BJ (cell line): ENCODE data around the gene DDX31. TPM values are rescaled to one million over a fixed set of nuclear protein-coding genes. Genes with fewer than 3 reads are reported as not detected.
"Not testable (repeated sequence)": the region's sequence is repeated elsewhere in the genome, so short reads cannot be mapped to it uniquely, and the experiment has no call there.

Experiments used
- CTCF ChIA-PET: fragments of 350-600 bp; formaldehyde crosslinking; extraction: SDS; loops from one replicate; lab custom pipeline; 2021; ENCODE audit warnings: antibody characterized with exemption, inconsistent platforms; lab: Yijun Ruan, JAX
- POLR2A ChIA-PET: fragments of 300-600 bp; sonication (Branson Sonifier 250); formaldehyde crosslinking; extraction: SDS; loops from one replicate; lab custom pipeline; 2021; ENCODE audit warnings: antibody characterized with exemption; lab: Charles Lee
- DNase-seq: peaks from one replicate; pipeline ENCODE4 v3.0.0-alpha.2; 2011; ENCODE audit warnings: low read depth
- H3K27me3 ChIP-seq: 2 replicates; pipeline ENCODE4 v1.6.0; 2011; ENCODE audit warnings: low read length; ENCODE audit not compliant: control insufficient read depth, insufficient read depth
- H3K36me3 ChIP-seq: 2 replicates; pipeline ENCODE4 v1.5.1; 2011; ENCODE audit warnings: low read length; ENCODE audit not compliant: control insufficient read depth, insufficient read depth
- H3K4me3 ChIP-seq: 2 replicates; pipeline ENCODE4 v1.5.1; 2011; ENCODE audit warnings: low read depth, mild to moderate bottlenecking, control low read depth, low read length
- polyA plus RNA-seq: library from polyadenylated mRNA; depleted of rRNA; stranded (reverse); fragments of >200 nt; gene quantifications from 2 replicates; pipeline ENCODE4 v1.2.3, GENCODE V29; 2011
- TF ChIP-seq, protein P1 (sequence below): IDR thresholded peaks from 2 replicates; pipeline ENCODE4 v1.5.1; 2011; ENCODE audit warnings: low read depth, mild to moderate bottlenecking, control low read depth, inconsistent platforms, low read length, moderate library complexity; ENCODE audit not compliant: insufficient read depth

The DDX31 gene
- polyA plus RNA-seq, 1 experiment, result 12.3 TPM

DNA sequence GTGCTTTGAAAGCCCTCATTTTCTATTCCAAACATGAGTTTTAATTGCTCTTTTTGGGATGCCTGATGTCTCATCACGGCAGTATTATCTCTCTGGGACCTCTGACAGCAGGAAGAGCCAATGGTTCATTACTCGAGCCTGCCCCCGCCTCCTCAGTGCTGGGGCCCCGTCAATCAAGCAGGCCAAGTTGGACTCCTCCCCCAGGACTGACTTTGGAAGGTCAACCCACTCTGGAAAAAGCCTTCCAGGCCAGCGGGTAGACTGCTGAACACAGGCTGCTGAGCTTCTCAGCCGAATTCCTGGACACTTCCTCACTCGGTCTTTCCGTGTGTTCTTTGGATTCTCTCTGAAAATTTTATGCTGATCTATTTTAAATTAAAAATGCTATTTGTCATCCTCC is 96.9 kb downstream of the DDX31 start:
- H3K36me3 ChIP-seq, result no peaks in the 10 kb centered on the region
- ChIA-PET POLR2A (no interaction called here), CTCF (interaction anchor here (0.6 to 5.7 kb wide), 3 partner anchors 65 to 105 kb away, joined by 3 to 55 read pairs (median 3); no protein-coding TSS in a partner anchor)
- peaks cover 17% of the 10 kb centered on the region for H3K27me3 ChIP-seq
- TF ChIP-seq, protein P1, sequence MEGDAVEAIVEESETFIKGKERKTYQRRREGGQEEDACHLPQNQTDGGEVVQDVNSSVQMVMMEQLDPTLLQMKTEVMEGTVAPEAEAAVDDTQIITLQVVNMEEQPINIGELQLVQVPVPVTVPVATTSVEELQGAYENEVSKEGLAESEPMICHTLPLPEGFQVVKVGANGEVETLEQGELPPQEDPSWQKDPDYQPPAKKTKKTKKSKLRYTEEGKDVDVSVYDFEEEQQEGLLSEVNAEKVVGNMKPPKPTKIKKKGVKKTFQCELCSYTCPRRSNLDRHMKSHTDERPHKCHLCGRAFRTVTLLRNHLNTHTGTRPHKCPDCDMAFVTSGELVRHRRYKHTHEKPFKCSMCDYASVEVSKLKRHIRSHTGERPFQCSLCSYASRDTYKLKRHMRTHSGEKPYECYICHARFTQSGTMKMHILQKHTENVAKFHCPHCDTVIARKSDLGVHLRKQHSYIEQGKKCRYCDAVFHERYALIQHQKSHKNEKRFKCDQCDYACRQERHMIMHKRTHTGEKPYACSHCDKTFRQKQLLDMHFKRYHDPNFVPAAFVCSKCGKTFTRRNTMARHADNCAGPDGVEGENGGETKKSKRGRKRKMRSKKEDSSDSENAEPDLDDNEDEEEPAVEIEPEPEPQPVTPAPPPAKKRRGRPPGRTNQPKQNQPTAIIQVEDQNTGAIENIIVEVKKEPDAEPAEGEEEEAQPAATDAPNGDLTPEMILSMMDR, result no peak
- no peak overlapping the region for H3K4me3 ChIP-seq
- DNase-seq, result no peak

DNA sequence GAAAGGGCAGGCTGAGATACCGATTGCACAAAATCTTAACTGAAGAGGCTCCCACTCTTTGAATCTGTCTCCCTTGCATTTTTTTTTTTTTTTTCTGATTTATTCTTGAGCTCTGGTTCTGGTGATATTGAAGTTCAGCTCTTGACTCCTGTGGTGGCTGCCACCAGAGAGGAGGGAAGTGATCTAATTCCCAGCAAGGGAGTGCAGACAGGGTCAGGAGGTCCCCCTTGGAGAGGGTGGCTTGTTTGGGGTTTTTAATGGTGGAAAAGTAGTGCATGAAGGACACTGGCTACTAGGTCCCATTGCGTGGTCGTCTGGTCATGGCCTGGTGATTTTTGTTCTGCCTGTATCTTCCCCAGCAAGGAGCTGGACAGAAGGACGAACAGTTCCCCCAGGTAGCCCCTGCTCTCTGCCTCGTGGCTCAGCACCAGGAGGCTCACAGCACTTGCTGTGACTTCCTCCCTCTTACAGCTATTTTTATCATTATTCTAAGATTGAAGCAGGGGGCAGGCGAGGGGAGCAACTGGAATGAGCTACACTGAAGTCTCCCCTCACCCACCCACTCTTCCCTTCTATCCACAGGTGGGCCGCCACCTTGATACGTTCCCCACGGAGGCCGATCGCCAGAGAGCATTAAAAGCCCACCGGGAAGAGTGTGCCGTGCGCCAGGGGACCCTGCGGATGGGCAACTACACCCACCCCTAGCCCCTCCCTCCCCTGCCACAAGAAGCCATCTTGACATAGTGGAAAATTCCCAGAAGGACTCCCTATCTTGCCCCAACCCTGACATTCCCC is 97.8 kb downstream of the DDX31 start:
- Histone ChIP-seq H3K27me3 (peaks cover 13% of the 10 kb centered on the region), H3K4me3 (no peak overlapping the region), H3K36me3 (no peaks in the 10 kb centered on the region)
- TF ChIP-seq, protein P1, result no peak
- POLR2A ChIA-PET, result no interaction called here
- DNase-seq, result no peak
- CTCF ChIA-PET, result interaction anchor here (1.0 kb wide), 1 partner anchor 65 kb away, joined by 3 read pairs; no protein-coding TSS in a partner anchor

DNA sequence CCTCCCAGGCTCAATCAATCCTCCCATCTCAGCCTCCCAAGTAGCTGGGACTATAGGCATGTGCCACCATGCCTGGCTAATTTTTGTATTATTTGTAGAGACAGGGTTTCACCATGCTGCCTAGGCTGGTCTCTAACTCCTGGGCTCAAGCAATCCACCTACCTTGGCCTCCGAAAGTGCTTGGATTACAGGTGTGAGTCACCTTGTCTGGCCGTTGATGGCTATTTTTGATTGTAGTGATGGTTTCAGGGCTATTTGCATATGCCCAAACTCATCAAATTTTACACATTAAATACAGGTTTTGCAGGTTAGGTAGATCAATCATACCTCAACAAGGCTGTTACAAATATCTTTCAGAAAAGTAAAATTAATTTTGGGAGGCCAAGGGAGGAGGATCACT is 101.0 kb downstream of the DDX31 start:
- CTCF ChIA-PET, H3K27me3 ChIP-seq, H3K36me3 ChIP-seq, DNase-seq, H3K4me3 ChIP-seq, POLR2A ChIA-PET: not testable (repeated sequence)

DNA sequence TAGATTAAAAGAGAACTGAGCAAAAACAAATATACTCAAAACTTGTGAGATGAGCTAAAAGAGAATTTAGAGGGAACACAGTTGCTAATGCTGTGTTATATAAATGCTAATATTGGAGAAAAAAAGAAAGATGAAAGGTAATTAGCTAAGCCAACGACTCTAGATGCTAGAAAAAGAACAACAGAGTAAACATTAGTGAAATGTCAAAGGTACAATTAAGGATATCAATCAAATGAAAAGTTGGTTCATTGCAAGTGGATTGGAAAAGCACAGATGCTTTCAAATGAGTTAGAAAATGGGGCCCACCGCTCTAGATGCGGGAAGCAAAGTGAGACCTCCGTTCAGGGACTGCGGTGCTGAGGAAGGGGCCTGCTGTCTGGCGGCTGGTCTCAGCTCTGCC is 105.3 kb downstream of the DDX31 start:
- POLR2A ChIA-PET, result no interaction called here
- no peak for DNase-seq
- CTCF ChIA-PET, result interaction anchor here (3.1 kb wide), 1 partner anchor 10 kb away, joined by 10 read pairs; no protein-coding TSS in a partner anchor
- Histone ChIP-seq H3K27me3 (peaks cover 10% of the 10 kb centered on the region), H3K4me3 (no peak overlapping the region), H3K36me3 (no peaks in the 10 kb centered on the region)
- TF ChIP-seq, protein P1, result no peak

DNA sequence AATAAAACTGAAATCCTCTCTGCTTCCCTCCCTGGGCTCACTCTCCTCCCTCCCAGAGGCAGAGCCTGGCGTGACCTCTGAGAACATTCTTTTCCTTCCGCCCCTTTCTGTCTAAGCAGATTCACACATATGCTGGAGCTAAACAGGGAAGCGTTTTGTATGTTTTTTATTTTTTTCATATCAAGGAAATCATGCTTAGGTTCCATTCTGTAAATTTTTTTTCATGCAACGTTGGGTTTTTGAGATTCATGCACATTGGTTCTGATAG is 107.5 kb downstream of the DDX31 start:
- TF ChIP-seq, protein P1, result no peak
- ChIA-PET CTCF (interaction anchor here (0.6 to 2.6 kb wide), 3 partner anchors 12 to 798 kb away, joined by 3 to 11 read pairs (median 3); no protein-coding TSS in a partner anchor), POLR2A (no interaction called here)
- no peak overlapping the region for H3K4me3 ChIP-seq
- H3K36me3 ChIP-seq, result no peaks in the 10 kb centered on the region
- H3K27me3 ChIP-seq, result peaks cover 10% of the 10 kb centered on the region
- no peak for DNase-seq
